H7 (cell line): ENCODE results near the gene PDE1A. TPM values are rescaled to one million over a fixed set of nuclear protein-coding genes. Genes with fewer than 3 reads are reported as not detected.

Experiments used
- DNase-seq: peaks from one replicate; pipeline ENCODE4 v3.0.0; 2012
- H3K27me3 ChIP-seq: 2 replicates; pipeline ENCODE4 v1.6.0; 2011; ENCODE audit warnings: mild to moderate bottlenecking, low read length; ENCODE audit not compliant: control insufficient read depth, insufficient read depth
- H3K36me3 ChIP-seq: replicated peaks from 2 replicates; pipeline ENCODE4 v1.5.1; 2011; ENCODE audit warnings: low read length; ENCODE audit not compliant: control insufficient read depth, insufficient read depth
- H3K4me3 ChIP-seq: 2 replicates; pipeline ENCODE4 v1.5.1; 2011; ENCODE audit warnings: low read depth, mild to moderate bottlenecking, control low read depth, low read length, moderate library complexity; ENCODE audit not compliant: insufficient read depth
- total RNA-seq: library from RNA; depleted of rRNA; stranded (reverse); fragments of >200 nt; shearing (Covaris generic); gene quantifications from 2 replicates; pipeline ENCODE4 v1.2.3, GENCODE V29; 2014

The PDE1A gene
- total RNA-seq, 1 experiment from 2014 or later = 0.10 TPM

DNA sequence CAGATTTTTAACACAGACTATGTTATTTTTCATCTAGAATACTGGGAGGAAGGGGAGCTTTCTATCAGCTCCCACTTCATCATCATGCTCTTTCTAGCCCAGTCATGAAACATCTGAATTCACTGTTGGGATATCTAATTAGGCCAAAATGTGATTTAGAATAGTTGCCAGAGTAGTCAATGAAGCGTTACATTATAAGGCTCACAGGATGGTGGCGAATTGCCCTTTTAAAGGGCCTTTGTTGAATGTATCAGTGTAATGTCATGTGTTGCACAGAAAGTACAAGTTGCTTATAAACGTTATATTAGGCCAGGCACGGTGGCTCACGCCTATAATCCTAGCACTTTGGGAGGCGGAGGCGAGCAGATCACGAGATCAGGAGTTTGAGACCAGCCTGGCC, 45.6 kb downstream of the PDE1A start:
- Histone ChIP-seq H3K36me3 (no peaks in the 10 kb centered on the region), H3K4me3 (no peak overlapping the region), H3K27me3 (no peaks in the 10 kb centered on the region)
- no peak for DNase-seq

DNA sequence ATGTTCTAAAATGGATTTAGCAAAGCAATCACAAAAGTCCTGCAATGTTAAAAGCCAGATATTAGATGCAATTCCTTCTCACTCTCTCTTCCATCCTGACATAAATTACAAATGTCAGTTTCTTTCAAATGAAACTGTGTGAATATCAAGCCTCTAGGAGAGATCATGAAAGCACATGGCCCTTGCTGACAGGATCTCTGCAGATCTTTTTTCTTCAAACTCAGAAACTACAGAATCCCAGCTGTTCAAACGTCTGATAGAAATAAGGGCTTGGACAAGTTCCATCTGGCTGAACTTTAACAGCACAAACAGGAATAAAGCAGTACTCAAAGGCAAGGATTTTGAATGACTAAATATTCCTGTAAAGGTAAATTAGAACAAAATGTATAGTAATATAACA, 47.6 kb downstream of the PDE1A start:
- no peaks in the 10 kb centered on the region for H3K36me3 ChIP-seq
- H3K27me3 ChIP-seq = no peaks in the 10 kb centered on the region
- no peak overlapping the region for H3K4me3 ChIP-seq
- DNase-seq = no peak

DNA sequence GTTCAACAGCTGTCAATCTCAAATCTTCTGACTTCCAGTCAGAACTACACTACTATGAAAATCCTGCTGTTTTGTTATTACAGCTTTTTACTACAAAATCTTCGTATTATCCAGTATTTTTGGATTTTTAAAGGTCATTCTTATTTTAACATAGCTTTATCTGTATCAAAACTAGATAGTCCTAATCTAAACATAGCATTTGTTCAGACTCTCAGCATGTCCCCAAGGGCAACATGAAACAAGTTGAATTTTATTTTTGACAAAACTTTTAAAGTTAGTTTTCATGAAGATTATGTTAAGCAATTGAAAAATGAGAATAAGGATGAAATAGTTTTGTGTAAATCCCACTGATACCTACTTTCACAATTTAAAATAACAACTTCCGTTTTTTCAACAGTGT, 48.1 kb downstream of the PDE1A start:
- no peaks in the 10 kb centered on the region for H3K36me3 ChIP-seq
- H3K4me3 ChIP-seq = no peak overlapping the region
- no peak for DNase-seq
- H3K27me3 ChIP-seq = no peaks in the 10 kb centered on the region

DNA sequence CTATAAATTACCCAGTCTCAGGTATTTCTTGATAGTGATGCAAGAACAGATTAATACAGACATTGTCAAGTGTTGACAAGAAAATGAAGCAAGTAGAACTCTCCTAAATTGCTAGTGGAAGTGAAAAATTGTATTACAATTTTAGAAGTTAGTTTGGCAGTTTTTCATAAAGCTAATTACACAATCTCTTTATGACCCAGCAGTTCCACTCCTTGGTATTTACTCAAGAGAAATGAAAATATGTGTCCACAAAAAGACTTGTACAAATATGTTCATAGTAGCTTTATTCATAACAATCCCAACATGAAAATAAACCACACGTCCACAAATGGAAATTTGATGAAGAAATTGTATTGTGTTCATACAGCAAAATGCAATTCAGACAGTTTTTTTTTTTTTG, 49.4 kb downstream of the PDE1A start:
- H3K36me3 ChIP-seq = no peaks in the 10 kb centered on the region

DNA sequence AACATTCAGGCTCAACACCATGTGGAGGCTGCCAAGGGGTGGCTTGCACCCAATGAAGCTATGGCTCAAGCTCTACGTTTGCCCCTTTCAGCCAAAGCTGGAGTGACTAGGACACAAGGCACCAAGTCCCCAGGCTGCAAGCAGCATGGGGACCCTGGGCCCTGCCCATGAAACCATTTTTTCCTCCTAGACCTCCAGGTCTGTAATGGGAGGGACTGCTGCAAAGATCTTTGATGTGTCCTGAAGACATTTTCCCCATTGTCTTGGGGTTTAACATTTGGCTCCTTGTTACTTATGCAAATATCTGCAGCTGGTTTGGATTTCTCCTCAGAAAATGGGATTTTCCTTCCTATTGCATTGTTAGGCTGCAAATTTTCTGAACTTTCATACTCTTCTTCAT, 51.0 kb downstream of the PDE1A start:
- Histone ChIP-seq H3K4me3 (no peak overlapping the region), H3K36me3 (no peaks in the 10 kb centered on the region), H3K27me3 (no peaks in the 10 kb centered on the region)
- DNase-seq = no peak

More for the DNA sequence above, 49.4 kb downstream of the PDE1A start:
- DNase-seq = no peak
- Histone ChIP-seq H3K27me3 (no peaks in the 10 kb centered on the region), H3K4me3 (no peak overlapping the region)

DNA sequence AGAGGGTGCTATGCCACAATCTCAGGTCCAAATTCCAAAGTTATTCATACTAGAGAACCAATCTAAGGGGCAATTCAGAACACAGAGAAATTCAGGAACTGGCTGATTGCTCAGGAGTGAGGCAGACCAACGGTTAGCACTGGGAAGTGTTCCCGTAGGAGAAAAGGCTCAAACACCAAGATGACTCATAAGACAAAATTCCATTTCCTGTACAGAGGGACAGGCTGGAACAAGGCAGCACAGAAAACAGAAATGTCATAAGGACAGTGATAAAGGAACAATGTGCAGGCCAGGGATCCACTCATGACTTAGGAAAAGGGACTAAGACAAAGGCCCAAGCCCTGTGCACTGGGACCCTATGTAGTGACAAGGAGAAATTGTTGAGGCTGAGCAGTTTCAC, 54.2 kb downstream of the PDE1A start:
- no peak overlapping the region for H3K4me3 ChIP-seq
- no peaks in the 10 kb centered on the region for H3K27me3 ChIP-seq
- DNase-seq = no peak
- no peaks in the 10 kb centered on the region for H3K36me3 ChIP-seq

DNA sequence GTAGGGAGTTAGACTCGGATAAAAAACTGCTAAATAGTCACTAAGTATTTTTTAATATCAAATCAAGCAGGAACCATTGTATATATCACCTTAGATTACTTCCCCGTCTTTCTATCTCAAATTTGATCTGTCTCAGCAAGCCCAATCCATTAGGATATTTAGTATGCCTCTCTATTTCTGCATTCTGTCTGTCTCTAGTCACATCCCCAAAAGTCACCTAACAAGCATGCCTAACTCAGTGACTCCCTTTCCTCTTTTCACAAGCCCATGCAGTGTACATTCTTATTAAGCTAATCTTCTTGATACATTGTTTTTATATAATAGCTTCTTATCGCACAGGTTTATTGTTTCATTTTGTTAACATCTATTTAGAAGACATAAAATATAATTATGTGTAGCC, 57.8 kb downstream of the PDE1A start:
- no peak for DNase-seq
- Histone ChIP-seq H3K4me3 (no peak overlapping the region), H3K36me3 (no peaks in the 10 kb centered on the region), H3K27me3 (no peaks in the 10 kb centered on the region)

DNA sequence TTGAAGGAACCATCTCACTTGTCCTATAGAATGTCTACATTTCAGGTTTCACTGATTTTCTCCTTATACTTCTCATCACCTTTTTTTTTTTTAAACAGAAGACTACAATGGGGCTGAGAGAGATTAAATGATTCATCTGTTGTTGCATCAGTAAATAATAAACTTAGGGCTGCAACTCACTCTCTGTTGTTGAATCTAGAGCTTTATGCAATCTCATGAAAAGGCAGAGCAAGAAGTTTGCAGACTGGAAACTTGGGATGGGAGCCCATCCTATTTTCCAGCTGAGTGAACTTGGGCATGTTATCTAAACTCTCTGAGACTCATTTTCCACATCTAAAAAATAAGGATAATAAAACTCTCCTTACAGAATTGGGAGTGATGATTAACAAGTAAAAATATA, 58.4 kb downstream of the PDE1A start:
- DNase-seq = no peak
- Histone ChIP-seq H3K36me3 (no peaks in the 10 kb centered on the region), H3K4me3 (no peak overlapping the region), H3K27me3 (no peaks in the 10 kb centered on the region)

DNA sequence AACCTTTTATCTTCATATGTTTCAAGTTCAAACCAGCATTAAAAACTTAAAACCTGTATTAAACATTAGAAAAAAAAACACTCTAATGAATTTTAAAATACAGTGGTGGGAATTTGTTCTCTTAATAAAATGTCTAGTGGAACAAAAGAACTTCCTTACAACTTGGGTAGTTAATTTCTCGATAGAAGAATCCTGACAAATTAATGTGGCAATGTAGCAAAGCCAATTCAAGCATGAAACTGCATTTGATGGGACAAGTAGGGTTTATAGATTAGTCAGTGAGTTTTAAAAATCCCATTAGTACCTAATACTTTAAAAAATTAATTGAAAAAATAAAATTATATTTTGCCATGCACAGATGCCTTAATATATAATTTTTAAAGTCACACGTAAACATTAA, 59.4 kb downstream of the PDE1A start:
- Histone ChIP-seq H3K27me3 (no peaks in the 10 kb centered on the region), H3K36me3 (no peaks in the 10 kb centered on the region), H3K4me3 (no peak overlapping the region)
- DNase-seq = no peak

DNA sequence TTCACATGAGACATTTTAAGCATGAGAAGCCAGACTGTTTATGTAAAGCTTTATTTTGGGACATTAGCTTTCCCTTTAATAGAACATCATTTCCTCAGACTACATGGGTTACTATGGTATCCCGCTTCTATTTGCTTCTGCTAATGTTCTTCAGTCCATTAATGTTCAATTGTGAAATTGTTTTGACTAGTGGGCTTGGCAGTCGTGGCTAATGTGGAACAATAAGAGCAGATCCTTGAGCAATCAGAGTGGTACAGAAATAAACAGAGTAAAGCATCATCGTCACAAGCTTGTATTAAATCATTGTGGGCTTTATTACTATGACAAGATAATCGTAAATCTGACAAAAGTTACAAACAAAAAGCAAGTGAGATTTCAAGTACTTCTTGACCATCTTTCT, 60.2 kb downstream of the PDE1A start:
- no peak for DNase-seq
- no peak overlapping the region for H3K4me3 ChIP-seq

DNA sequence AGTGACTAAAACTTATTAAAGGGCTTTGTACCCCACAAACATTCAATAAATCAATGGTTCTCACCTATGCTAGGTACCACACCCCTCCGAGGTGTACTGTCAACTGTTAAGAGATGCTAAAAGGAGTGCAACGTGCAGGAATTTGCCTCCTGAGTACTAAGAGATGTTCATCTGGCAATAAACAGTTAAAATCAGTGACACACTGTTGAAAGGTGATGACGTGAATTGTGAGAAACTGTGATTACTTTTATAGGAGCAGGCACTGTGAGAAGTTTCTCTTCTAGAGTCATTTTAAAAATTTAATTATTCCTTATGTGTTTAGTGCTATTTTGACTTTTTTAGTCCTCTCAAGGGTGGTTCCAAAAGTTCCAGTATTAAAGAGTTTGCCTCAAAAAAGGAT, 61.0 kb downstream of the PDE1A start:
- Histone ChIP-seq H3K27me3 (no peaks in the 10 kb centered on the region), H3K36me3 (no peaks in the 10 kb centered on the region), H3K4me3 (no peak overlapping the region)
- DNase-seq = no peak

More for the DNA sequence above, 60.2 kb downstream of the PDE1A start:
- no peaks in the 10 kb centered on the region for H3K36me3 ChIP-seq
- no peaks in the 10 kb centered on the region for H3K27me3 ChIP-seq

DNA sequence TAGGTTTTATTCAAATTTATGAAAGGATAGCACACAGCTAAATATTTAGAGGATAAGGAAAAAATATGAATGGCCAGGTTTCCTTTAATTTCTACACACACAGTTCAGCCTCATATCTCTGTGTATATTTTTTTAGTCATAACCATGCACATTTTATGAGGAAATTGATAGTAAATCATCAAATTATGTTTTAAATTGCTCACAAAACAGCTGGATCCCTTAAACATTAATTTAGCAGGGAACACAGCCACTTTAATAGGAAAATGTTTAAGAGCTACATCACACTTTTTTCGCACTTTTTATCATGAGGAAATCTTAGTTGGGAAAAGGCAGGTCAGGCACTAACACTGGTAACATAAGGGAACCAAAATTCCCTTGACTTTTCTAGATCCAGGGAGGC, 65.4 kb downstream of the PDE1A start:
- no peak overlapping the region for H3K4me3 ChIP-seq
- no peaks in the 10 kb centered on the region for H3K36me3 ChIP-seq
- no peaks in the 10 kb centered on the region for H3K27me3 ChIP-seq
- no peak for DNase-seq

DNA sequence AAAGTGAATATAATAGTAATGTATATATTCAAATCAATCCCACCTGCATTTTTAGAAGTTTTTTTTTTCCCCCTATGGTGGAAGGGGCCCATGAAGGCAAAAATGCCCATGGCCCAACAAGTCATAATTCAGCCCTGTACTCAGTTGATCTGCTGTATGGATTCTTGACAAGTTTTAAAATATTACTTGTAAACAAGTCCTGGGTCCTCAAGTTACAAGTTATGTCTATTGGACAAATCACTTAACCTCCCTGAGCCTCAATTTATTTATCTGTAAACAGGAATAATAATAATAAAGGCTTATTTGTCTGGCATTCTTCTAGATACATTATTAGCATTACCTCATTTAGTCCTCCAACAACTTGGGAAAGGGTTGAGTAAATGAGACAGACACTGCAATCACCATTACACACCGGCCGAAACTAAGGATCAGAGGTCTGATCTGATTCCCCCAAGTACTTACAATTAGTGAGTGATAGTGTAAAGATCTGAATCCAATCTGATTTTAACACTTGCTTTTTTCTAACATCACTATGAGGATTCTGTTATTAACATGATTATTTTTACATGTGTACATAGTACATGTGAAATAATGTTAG, 66.1 kb downstream of the PDE1A start:
- Histone ChIP-seq H3K27me3 (no peaks in the 10 kb centered on the region), H3K36me3 (no peaks in the 10 kb centered on the region), H3K4me3 (no peak overlapping the region)
- no peak for DNase-seq

DNA sequence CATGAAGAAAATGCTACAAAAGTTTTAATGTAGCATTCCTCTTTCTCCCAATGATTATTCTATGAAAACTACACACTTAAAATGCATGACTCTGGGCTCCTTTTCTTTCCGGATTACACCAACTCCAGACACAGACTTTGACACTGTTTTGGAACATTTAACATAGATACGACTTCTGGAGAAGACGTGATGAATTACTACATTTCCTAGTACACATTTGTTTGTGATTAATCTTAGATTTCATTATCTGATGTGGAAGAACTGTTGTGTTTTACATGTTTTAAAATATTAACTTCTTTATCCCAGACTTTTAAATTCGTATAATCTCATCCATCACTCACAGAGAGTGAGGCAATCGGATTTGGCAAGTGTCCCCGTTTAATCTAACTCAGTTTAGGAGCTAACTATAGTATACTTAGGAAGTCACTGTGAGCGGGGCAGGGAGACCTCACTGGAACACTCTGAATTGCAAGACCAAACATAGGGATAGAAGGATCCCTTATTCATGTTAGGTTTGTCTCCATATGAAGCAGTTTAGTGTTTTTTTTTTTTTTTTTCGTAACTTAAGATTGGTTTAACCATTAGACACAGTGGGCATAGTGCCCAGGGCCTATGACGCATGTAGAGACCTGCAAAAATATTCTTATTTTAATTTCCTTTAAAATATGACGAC, 66.7 kb downstream of the PDE1A start:
- Histone ChIP-seq H3K27me3 (no peaks in the 10 kb centered on the region), H3K36me3 (no peaks in the 10 kb centered on the region), H3K4me3 (no peak overlapping the region)
- no peak for DNase-seq

DNA sequence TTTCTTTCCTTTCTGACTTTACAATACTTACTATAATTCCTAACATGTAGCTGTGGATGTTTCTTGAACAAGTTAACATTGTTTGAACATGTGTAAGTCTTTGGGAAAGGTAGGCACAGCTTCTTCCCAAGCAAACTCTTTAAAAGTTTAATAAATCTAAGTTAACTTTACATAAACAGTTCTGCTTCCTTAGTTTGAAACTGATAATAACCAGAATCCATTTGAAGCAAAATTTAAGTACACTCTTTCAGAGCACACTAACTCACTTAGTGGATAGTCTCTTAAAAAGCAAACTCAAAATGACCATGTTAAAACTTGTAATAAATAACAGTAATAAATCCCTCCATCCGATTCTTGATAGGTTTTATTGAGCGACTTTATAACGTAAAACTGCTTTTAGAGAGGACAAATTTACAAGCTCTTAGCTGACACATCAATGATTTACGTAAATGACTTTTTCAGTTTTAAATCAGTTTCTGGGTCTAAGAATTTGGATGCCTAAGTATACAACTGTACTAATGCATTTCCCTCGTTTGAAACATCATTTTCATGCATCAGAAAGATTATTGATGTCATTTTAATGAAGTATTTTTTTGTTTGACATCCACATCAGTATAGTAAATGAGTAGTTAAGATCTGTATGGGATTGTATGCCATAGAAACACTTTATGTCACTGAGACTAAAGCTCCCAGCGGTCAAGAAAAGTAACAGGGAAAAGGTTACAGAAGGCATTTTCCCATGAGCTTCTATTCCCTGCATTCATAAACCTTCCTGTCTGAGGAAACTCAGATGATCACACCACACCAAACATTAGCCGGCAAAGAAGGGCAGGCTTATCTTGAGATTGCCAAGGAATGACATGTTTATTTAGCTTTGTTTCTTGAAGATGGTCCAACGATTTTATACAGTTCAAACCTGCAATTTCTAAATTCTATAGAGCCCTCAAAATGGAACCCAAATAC, 67.5 kb downstream of the PDE1A start:
- Histone ChIP-seq H3K4me3 (no peak overlapping the region), H3K36me3 (no peaks in the 10 kb centered on the region), H3K27me3 (no peaks in the 10 kb centered on the region)
- no peak for DNase-seq
